NCI-H526 (cell line): ENCODE data around the gene ACOT11.
"Not testable (repeated sequence)": the region's sequence is repeated elsewhere in the genome, so short reads cannot be mapped to it uniquely, and the experiment has no call there.

ENCODE experiments used
- DNase-seq, 2 experiments: peaks; one replicate each; lab custom pipeline; 2025; lab: John Stamatoyannopoulos, UW

Gene ACOT11

GRCh38 chr1:54608566-54609230 is 60.7 kb downstream of the ACOT11 start:
- DNase-seq: no peak

- DNase-seq: no peak
Measured at GRCh38 chr1:54609301-54609921, 61.4 kb downstream of the ACOT11 start.

- no peak for DNase-seq
Measured at GRCh38 chr1:54610048-54610447, 62.0 kb downstream of the ACOT11 start.

GRCh38 chr1:54610601-54611580 is 62.9 kb downstream of the ACOT11 start:
- DNase-seq: no peak

- DNase-seq: no peak
Measured at GRCh38 chr1:54611621-54612020, 63.6 kb downstream of the ACOT11 start.

- DNase-seq: no peak
Measured at GRCh38 chr1:54614024-54614423, 66.0 kb downstream of the ACOT11 start.

- DNase-seq: no peak
Measured at GRCh38 chr1:54614563-54614962, 66.5 kb downstream of the ACOT11 start.

- no peak for DNase-seq
Measured at GRCh38 chr1:54615531-54616279, 67.7 kb downstream of the ACOT11 start.

GRCh38 chr1:54619749-54620148 is 71.7 kb downstream of the ACOT11 start:
- no peak for DNase-seq

GRCh38 chr1:54623216-54624007 is 75.4 kb downstream of the ACOT11 start, which contains the start of gene FAM151A:
FAM151A (minus strand) TSS chr1:54623525; CDS start chr1:54623395, 130 bp downstream.
- no peak for DNase-seq

GRCh38 chr1:54624466-54625464 is 76.7 kb downstream of the ACOT11 start:
- DNase-seq: no peak

GRCh38 chr1:54627196-54627595 is 79.2 kb downstream of the ACOT11 start:
- no peak for DNase-seq

- DNase-seq: not testable (repeated sequence)
Measured at GRCh38 chr1:54635804-54636203, 87.8 kb downstream of the ACOT11 start.

GRCh38 chr1:54636461-54637446 is 88.7 kb downstream of the ACOT11 start:
- not testable (repeated sequence) for DNase-seq

GRCh38 chr1:54640361-54640760 is 92.3 kb downstream of the ACOT11 start:
- no peak for DNase-seq

GRCh38 chr1:54640863-54641836 is 93.1 kb downstream of the ACOT11 start, which contains the start of gene MROH7:
MROH7 (plus strand) TSS chr1:54641786; CDS start chr1:54652927, 11,141 bp downstream.
- DNase-seq: no peak

GRCh38 chr1:54643736-54644135 is 95.7 kb downstream of the ACOT11 start:
- no peak for DNase-seq
